OCI-LY3 (cell line): ENCODE data around the gene MARF1.

Experiments
- EZH2phosphoT487 ChIP-seq: fragments of 200-600 bp; shearing (Covaris generic); IDR thresholded peaks from 2 replicates; pipeline ENCODE4 v1.6.1; 2018; ENCODE audit warnings: antibody characterized with exemption, mixed run types, low read depth
- TF ChIP-seq, protein P1 (sequence below): fragments of 200-600, 300-600 bp; sonication (generic); IDR thresholded peaks from 2 replicates; pipeline ENCODE4 v1.5.1; 2014; ENCODE audit warnings: antibody characterized with exemption, low read length, low read depth

DNA sequence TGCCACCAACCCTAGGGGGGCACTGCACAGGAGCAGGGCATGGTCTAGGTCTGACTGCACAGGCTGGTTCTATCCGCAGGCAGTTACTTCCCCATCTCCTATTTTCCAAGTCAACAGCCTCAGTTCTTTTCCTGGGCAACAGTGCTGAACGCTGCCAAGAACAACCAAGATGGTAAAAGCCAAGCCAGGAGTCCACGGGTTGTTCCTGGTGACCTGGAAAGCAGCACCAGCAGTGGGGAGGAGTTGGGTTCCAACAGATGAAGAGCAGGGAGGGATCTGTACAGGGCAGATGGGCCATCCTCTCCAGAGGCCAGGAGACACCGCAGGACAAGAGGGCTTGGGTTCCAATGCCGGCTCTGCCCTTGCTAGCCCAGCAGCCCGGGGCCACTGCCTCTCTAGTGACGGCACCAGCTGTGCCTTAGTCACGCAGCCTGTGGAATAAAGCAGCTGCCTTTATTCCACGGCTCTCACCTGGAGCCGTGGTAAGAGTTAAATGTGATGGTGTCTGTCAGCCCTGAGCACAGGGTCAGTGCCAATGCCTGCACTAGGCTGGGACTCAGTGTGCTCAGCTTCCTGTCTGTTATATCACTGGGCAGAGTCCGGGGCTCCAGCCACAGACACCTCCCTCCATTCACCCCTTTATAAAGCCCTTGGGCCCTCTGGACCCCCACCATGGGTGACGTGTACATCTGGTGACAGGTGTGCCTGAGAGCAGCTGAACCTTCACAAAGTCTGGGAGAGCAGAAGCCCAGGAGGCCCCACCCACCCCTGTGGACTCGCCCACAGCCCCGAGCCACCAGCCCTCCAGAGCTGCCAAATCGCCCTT is 44.9 kb downstream of the MARF1 start:
- TF ChIP-seq, protein P1, sequence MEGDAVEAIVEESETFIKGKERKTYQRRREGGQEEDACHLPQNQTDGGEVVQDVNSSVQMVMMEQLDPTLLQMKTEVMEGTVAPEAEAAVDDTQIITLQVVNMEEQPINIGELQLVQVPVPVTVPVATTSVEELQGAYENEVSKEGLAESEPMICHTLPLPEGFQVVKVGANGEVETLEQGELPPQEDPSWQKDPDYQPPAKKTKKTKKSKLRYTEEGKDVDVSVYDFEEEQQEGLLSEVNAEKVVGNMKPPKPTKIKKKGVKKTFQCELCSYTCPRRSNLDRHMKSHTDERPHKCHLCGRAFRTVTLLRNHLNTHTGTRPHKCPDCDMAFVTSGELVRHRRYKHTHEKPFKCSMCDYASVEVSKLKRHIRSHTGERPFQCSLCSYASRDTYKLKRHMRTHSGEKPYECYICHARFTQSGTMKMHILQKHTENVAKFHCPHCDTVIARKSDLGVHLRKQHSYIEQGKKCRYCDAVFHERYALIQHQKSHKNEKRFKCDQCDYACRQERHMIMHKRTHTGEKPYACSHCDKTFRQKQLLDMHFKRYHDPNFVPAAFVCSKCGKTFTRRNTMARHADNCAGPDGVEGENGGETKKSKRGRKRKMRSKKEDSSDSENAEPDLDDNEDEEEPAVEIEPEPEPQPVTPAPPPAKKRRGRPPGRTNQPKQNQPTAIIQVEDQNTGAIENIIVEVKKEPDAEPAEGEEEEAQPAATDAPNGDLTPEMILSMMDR, result no peak
- TF ChIP-seq EZH2phosphoT487, result no peak
